VCaP (cell line): ENCODE data around the gene SEPTIN3.
A peak's percentile ranks its signal among the peaks of the same experiment; 100 is the strongest.
"Not testable (repeated sequence)": the region's sequence is repeated elsewhere in the genome, so short reads cannot be mapped to it uniquely, and the experiment has no call there.

Experiments
- H3K27ac ChIP-seq: fragments of 450-650 bp; 2 replicates; pipeline ENCODE4 v1.5.1; 2017
- TF ChIP-seq, protein P1 (sequence below): fragments of 450-650 bp; conservative IDR thresholded peaks from 2 replicates; pipeline ENCODE4 v1.5.1; 2017; ENCODE audit warnings: mild to moderate bottlenecking, moderate library complexity

Gene SEPTIN3

DNA sequence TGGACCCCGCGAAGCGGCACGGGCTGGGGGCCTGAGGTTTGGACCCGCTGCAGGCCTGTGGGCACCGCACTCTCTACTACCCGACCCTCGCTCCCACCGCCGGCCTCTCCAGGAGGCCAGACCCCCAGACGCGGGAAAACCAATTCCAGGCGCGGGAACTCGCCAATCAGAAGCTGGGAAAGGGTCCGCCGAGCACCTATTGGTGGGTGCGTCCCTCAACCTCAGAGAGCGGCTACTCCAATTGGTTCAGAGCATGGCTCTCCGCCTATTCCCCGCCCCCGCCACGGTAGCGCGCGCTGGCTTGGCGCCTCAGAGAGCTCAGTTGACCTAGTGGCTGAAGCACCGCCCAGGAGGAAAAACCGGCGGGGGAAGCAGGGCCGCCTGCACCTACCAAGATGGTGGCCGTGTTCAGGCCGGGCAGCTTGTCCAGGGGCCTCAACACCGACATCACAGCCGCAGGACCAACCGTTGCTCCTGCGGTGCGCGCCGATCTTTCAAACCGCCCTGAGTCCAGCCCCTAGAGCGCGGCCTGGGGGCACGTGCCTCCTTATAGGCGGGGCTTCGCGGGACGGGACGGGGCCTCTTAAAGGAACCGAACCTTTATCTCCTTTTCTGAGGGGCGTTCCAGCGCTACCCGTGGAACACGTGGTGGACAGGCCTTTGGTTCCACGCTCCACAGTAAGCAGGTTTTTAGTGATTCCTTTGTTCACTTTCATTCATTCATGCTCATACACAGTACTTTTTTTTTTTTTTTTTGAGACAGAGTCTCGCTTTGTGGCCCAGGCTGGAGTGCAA, 22.4 kb upstream of the SEPTIN3 start, which contains the start of gene CENPM:
TSS of gene CENPM (minus strand) at position 524 of the 795 bp plus-strand sequence. CDS start at position 448, 76 bp downstream.
- H3K27ac ChIP-seq, result peak within 1 kb of the TSS; percentile 71
- TF ChIP-seq, protein P1, sequence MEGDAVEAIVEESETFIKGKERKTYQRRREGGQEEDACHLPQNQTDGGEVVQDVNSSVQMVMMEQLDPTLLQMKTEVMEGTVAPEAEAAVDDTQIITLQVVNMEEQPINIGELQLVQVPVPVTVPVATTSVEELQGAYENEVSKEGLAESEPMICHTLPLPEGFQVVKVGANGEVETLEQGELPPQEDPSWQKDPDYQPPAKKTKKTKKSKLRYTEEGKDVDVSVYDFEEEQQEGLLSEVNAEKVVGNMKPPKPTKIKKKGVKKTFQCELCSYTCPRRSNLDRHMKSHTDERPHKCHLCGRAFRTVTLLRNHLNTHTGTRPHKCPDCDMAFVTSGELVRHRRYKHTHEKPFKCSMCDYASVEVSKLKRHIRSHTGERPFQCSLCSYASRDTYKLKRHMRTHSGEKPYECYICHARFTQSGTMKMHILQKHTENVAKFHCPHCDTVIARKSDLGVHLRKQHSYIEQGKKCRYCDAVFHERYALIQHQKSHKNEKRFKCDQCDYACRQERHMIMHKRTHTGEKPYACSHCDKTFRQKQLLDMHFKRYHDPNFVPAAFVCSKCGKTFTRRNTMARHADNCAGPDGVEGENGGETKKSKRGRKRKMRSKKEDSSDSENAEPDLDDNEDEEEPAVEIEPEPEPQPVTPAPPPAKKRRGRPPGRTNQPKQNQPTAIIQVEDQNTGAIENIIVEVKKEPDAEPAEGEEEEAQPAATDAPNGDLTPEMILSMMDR, result no peak

GRCh38 chr22:41947424-41948080, 21.7 kb upstream of the SEPTIN3 start:
- peak overlapping the region; percentile 71 for H3K27ac ChIP-seq
- TF ChIP-seq, protein P1, result no peak

DNA sequence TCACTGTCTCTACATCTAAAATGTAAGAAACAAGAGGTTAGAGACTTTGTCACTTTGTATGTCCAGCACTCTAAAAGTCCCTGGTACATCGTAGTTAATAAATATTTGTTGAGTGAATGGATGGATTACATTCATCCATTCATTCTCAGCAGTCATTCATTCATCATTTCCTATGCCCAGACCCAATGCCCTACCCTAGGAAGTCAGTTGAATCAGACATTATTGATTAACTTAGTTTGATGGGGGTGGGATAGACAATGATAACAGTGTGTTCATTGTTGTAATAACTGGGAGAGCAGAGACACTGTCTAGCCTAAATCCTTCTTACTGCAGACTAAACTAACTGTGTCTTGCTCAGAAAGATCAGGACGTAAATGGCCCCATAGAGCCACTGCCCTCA, 21.1 kb upstream of the SEPTIN3 start:
- no peak overlapping the region for H3K27ac ChIP-seq
- TF ChIP-seq, protein P1, result no peak

DNA sequence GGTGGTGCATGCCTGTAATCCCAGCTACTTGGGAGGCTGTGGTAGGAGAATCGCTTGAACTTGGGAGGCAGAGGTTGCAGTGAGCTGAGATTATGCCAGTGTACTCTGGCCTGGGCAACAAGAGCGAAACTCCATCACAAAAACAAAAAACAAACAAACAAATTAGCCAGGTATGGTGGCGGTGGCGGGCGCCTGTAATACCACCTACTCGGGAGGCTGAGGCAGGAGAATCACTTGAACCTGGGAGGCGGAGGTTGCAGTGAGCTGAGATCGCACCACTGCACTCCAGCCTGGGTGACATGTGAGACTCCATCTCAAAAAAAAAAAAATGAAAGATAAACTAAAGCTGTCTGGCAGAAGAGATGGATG, 20.3 kb upstream of the SEPTIN3 start:
- not testable (repeated sequence) for H3K27ac ChIP-seq

DNA sequence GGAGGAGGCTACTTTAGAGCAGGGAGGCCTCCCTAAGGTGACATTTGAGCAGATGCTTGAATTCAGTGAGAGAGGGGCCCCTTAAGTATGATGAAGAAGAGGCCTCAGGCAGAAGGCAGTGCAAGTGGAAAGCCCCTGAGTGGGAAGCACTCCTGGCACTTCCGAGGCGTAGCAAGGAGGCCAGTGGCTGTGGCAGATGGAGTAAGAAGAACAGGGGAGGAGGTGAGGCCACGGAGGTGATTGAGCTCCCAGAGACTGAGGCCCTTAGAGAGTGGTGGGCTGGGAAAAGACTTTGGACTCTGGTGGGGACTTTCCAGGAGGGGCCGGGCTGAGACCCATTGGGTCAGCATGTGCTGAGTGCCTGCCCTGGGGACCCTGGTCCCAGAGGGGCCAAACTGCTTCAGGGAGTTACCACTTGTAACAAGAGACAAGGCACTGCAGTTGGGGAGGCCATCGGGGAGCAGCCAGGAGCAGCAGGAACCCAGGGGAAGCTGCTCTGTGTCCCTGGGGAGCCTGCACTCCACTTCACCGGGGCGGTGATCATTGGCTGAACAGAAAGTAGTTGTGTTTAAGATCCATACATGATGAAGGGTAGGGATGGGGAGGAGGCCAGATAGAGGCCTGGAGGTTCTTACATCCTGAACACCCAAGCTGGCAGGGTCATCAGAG, 19.8 kb upstream of the SEPTIN3 start:
- TF ChIP-seq, protein P1, result no peak
- no peak overlapping the region for H3K27ac ChIP-seq

GRCh38 chr22:41951898-41952474, 17.3 kb upstream of the SEPTIN3 start, which contains the start of gene SMIM45:
SMIM45 (plus strand) TSS chr22:41952150.
- no peak within 1 kb of the TSS for H3K27ac ChIP-seq
- TF ChIP-seq, protein P1, result no peak

GRCh38 chr22:41952713-41953112, 16.5 kb upstream of the SEPTIN3 start:
- no peak overlapping the region for H3K27ac ChIP-seq
- TF ChIP-seq, protein P1, result no peak
